Panc1 (cell line): ENCODE results near the gene SLC37A4. TPM values are rescaled to one million over a fixed set of nuclear protein-coding genes. Genes with fewer than 3 reads are reported as not detected.
A peak's percentile ranks its signal among the peaks of the same experiment; 100 is the strongest.

Experiments used
- ATAC-seq: fragments of 200-7000 bp; cut with Tn5 transposase; 2 replicates; pipeline ENCODE4 v1.9.1; 2020; ENCODE audit warnings: mild to moderate bottlenecking, moderate library complexity
- BruUV-seq: library from RNA; stranded (reverse); fragments of 400-500 nt; replicated peaks from 2 replicates; lab custom pipeline; 2021; lab: Mats Ljungman, UMichigan
- CTCF ChIA-PET: fragments of 300-600 bp; sonication (Branson Sonifier 250); formaldehyde crosslinking; loops from one replicate; lab custom pipeline; 2022; ENCODE audit warnings: antibody characterized with exemption; lab: Charles Lee
- POLR2A ChIA-PET: fragments of 300-600 bp; sonication (Branson Sonifier 250); formaldehyde crosslinking; loops from one replicate; lab custom pipeline; 2022; ENCODE audit warnings: antibody characterized with exemption; lab: Charles Lee
- DNase-seq: peaks from one replicate; pipeline ENCODE4 v3.0.0-alpha.2; 2010; ENCODE audit warnings: low read depth, low spot score
- H3K27ac ChIP-seq: 2 replicates; pipeline ENCODE4 v1.5.1; 2011; ENCODE audit warnings: mild to moderate bottlenecking, low read length, inconsistent platforms
- H3K27me3 ChIP-seq: fragments of 200-500 bp; sonication (Bioruptor generic); 2 replicates; pipeline ENCODE4 v1.6.0; 2014; ENCODE audit warnings: low read length, inconsistent platforms; ENCODE audit not compliant: control insufficient read depth, insufficient read depth
- H3K36me3 ChIP-seq: fragments of 200-500 bp; sonication (Bioruptor generic); 2 replicates; pipeline ENCODE4 v1.5.1; 2014; ENCODE audit warnings: inconsistent platforms, mild to moderate bottlenecking, low read length, moderate library complexity; ENCODE audit not compliant: control insufficient read depth, insufficient read depth
- H3K4me1 ChIP-seq: 2 replicates; pipeline ENCODE4 v1.5.1; 2011; ENCODE audit warnings: inconsistent platforms, mild to moderate bottlenecking, low read length, moderate library complexity; ENCODE audit not compliant: control insufficient read depth, insufficient read depth
- H3K4me3 ChIP-seq, 2 experiments: 2 replicates each; pipeline ENCODE4 v1.5.1; 2011 to 2012; ENCODE audit warnings: low read depth in 2 of 2, low read length in 2 of 2, mild to moderate bottlenecking in 2 of 2, inconsistent platforms in 1 of 2, moderate library complexity in 1 of 2
- H3K9me3 ChIP-seq: fragments of 200-500 bp; sonication (Bioruptor generic); 2 replicates; pipeline ENCODE4 v1.5.1; 2014; ENCODE audit warnings: low read depth, mild to moderate bottlenecking, inconsistent platforms, low read length, moderate library complexity; ENCODE audit not compliant: control insufficient read depth, insufficient read depth
- POLR2AphosphoS5 ChIP-seq: IDR thresholded peaks from 2 replicates; pipeline ENCODE4 v1.6.1; 2012; ENCODE audit warnings: mild to moderate bottlenecking, low read depth, low read length, moderate library complexity
- SIN3A ChIP-seq: IDR thresholded peaks from 2 replicates; pipeline ENCODE4 v1.6.1; 2012; ENCODE audit warnings: low read depth, mild to moderate bottlenecking, low read length, moderate library complexity, borderline replicate concordance; ENCODE audit not compliant: insufficient read depth
- TCF7L2 ChIP-seq: IDR thresholded peaks from 2 replicates; pipeline ENCODE4 v1.6.1; 2011; ENCODE audit warnings: mild to moderate bottlenecking, low read depth, low read length, inconsistent platforms
- in situ Hi-C: cut with HindIII; loops from 2 replicates; pipeline ENCODE4 v1.10.0; 2016; ENCODE audit warnings: low sequenced_read_pairs, low pct_unique_long_range_greater_than_20kb
- intact Hi-C: fragments of 100-400 bp; cut with micrococcal nuclease; formaldehyde crosslinking; loops from one replicate; pipeline ENCODE4 v1.10.0; 2022; ENCODE audit not compliant: unreplicated experiment
- total RNA-seq: library from RNA; stranded (reverse); gene quantifications from one replicate; pipeline ENCODE4 v1.2.1, GENCODE V29; 2021; ENCODE audit not compliant: unreplicated experiment
- TF ChIP-seq, protein P1 (sequence below): fragments of 450-650 bp; IDR thresholded peaks from 2 replicates; pipeline ENCODE4 v1.5.1; 2017; ENCODE audit warnings: mild to moderate bottlenecking
- TF ChIP-seq, protein P2 (sequence below), 2 experiments: IDR thresholded peaks; 2 replicates each; pipeline ENCODE4 v1.6.1; 2011 to 2012; ENCODE audit warnings: low read depth in 2 of 2, control low read depth in 1 of 2, low read length in 1 of 2, mild to moderate bottlenecking in 1 of 2, moderate library complexity in 1 of 2; ENCODE audit not compliant: insufficient read depth in 1 of 2

SLC37A4 gene
- total RNA-seq, 1 experiment from 2014 or later = 33.2 TPM

DNA sequence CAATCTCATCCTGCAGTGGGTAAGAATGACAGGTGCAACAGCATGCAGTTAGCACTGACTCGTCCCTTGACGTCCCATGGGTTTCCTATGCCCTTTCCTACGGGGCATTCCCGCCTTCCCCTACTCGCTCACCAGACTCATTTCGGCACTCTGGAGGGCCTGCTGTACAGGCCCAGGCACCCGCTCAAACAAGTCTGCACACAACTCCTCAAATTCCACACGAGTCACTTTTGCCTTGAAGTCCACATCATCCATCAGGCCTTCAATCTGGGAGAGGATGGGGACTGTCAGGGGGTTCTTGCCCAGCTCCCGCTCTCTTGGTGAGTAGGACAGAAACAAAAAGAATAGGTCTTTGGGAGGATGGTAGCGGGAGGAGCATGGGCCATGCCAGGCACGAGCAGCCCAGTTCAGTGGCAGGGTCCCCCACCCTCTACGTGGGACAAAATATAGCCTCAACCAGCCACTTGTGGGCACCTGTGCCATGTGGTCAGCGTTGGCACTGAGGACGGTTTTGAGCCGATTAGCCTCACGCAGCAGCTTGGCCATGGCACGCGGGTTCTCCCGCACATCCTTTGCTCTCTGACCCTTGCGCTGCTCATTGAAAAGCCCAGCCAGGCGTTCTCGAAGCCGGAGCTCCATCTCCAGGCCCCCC, 21.6 kb upstream of the SLC37A4 start:
- Histone ChIP-seq H3K36me3 (peaks cover 19% of the 10 kb centered on the region; the same call in 1 of the 2 replicates), H3K4me1 (0 out of 2 replicates have a peak, but pooled peaks cover 4% of the 10 kb centered on the region), H3K27ac (no peak overlapping the region), H3K4me3 (no peak overlapping the region), H3K27me3 (no peaks in the 10 kb centered on the region), H3K9me3 (no peaks in the 10 kb centered on the region)
- DNase-seq (no peak), ATAC-seq (no peak)
- POLR2A ChIA-PET = no interaction called here
- intact Hi-C loops = no loop called here
- CTCF ChIA-PET = interaction anchor here (0.6 kb wide), 2 partner anchors 154 kb away, joined by 4 read pairs; partner anchors contain the start of gene CBL
- in situ Hi-C loops = no loop called here
- TF ChIP-seq, protein P1, sequence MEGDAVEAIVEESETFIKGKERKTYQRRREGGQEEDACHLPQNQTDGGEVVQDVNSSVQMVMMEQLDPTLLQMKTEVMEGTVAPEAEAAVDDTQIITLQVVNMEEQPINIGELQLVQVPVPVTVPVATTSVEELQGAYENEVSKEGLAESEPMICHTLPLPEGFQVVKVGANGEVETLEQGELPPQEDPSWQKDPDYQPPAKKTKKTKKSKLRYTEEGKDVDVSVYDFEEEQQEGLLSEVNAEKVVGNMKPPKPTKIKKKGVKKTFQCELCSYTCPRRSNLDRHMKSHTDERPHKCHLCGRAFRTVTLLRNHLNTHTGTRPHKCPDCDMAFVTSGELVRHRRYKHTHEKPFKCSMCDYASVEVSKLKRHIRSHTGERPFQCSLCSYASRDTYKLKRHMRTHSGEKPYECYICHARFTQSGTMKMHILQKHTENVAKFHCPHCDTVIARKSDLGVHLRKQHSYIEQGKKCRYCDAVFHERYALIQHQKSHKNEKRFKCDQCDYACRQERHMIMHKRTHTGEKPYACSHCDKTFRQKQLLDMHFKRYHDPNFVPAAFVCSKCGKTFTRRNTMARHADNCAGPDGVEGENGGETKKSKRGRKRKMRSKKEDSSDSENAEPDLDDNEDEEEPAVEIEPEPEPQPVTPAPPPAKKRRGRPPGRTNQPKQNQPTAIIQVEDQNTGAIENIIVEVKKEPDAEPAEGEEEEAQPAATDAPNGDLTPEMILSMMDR = no peak
- no peak for TF ChIP-seq POLR2AphosphoS5
- no TSS peak for BruUV-seq

DNA sequence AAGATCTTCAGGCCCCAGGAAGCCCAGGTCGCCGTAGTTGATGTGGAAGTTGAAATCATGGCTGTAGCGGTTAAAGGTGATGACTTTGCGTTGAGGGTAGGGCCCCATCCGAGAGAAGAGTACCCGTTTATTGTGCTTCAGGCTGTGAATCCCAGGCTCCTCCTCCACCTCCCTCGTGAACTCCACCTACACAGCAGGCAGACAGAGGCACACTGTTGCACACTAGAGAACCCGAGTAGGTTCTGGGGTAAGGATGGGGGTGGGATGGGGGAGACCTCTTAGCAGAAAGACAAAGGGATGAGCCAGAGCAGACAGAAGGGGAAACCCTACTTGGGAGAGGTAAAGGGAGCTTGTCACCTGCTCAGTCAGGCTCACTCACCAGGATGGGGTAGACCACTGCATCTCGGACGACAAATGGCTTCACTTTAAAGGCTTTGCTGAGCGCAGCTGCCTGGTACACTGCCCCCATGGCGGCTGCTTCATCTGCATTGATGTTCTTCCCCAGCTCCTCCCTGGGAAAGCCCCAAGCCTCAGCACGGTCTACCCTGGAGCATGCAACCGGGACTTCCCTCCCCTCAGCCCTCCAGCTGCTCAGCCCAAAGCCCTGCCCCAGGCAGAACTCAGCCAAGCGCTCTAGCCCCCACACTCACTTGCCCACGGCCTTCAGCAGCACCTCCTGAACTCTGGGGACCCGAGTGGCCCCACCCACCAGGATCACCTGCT, 20.9 kb upstream of the SLC37A4 start:
- in situ Hi-C loops = no loop called here
- H3K27ac ChIP-seq = no peak overlapping the region
- TSS peak; percentile 42 for BruUV-seq
- intact Hi-C loops = no loop called here
- TF ChIP-seq, protein P2, sequence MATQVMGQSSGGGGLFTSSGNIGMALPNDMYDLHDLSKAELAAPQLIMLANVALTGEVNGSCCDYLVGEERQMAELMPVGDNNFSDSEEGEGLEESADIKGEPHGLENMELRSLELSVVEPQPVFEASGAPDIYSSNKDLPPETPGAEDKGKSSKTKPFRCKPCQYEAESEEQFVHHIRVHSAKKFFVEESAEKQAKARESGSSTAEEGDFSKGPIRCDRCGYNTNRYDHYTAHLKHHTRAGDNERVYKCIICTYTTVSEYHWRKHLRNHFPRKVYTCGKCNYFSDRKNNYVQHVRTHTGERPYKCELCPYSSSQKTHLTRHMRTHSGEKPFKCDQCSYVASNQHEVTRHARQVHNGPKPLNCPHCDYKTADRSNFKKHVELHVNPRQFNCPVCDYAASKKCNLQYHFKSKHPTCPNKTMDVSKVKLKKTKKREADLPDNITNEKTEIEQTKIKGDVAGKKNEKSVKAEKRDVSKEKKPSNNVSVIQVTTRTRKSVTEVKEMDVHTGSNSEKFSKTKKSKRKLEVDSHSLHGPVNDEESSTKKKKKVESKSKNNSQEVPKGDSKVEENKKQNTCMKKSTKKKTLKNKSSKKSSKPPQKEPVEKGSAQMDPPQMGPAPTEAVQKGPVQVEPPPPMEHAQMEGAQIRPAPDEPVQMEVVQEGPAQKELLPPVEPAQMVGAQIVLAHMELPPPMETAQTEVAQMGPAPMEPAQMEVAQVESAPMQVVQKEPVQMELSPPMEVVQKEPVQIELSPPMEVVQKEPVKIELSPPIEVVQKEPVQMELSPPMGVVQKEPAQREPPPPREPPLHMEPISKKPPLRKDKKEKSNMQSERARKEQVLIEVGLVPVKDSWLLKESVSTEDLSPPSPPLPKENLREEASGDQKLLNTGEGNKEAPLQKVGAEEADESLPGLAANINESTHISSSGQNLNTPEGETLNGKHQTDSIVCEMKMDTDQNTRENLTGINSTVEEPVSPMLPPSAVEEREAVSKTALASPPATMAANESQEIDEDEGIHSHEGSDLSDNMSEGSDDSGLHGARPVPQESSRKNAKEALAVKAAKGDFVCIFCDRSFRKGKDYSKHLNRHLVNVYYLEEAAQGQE (IDR thresholded peaks at IDR 0.05; ENCODE audit: insufficient read depth in 1 of 2, low read depth in 2 of 2, low read length in 1 of 2) = no peak
- no peak for TF ChIP-seq TCF7L2
- TF ChIP-seq, protein P1 = no peak
- no peak for TF ChIP-seq POLR2AphosphoS5
- no peak for TF ChIP-seq SIN3A
- H3K4me3 ChIP-seq = no peak overlapping the region
- H3K27me3 ChIP-seq = no peaks in the 10 kb centered on the region
- POLR2A ChIA-PET = no interaction called here
- H3K9me3 ChIP-seq = no peaks in the 10 kb centered on the region
- H3K36me3 ChIP-seq = peaks cover 19% of the 10 kb centered on the region; the same call in 1 of the 2 replicates
- CTCF ChIA-PET = interaction anchor here (0.5 to 0.6 kb wide), 2 partner anchors 155 to 1868 kb away, joined by 4 to 5 read pairs; partner anchors contain the start of gene CBL
- no peak for DNase-seq
- ATAC-seq = no peak
- H3K4me1 ChIP-seq = 0 out of 2 replicates have a peak, but pooled peaks cover 4% of the 10 kb centered on the region
